G401.6 (cell line): ENCODE results near the gene PILRA.

Source experiments
- FAIRE-seq: peaks from 2 replicates; lab custom pipeline; 2012; peaks lifted over from hg19 to GRCh38; lab: Jason Lieb, UNC

Gene PILRA

GRCh38 chr7:100413346-100413745 lies 40.1 kb downstream of the PILRA start:
- no peak for FAIRE-seq

GRCh38 chr7:100413889-100414288 lies 40.6 kb downstream of the PILRA start:
- no peak for FAIRE-seq

DNA sequence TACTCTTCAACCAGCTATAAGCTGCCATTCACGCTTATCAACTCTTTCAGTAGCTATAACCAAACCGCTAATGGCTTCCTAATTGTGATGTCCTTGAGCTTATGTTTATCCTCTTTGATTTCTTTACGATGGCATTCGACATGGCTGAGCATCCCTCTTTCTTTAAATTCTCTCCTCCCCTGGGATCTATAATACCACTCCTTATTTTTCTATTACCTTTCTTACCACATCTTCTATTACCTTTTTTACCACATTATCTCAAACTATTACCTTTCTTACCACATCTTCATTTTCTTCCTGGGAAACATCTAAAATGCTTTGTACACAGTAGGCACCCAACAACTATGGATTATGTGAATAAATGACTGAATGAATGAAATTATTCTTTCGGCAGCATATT lies 42.2 kb downstream of the PILRA start:
- FAIRE-seq, result no peak

GRCh38 chr7:100418930-100419659 lies 45.8 kb downstream of the PILRA start:
- FAIRE-seq, result no peak

- no peak for FAIRE-seq
Observed at GRCh38 chr7:100419660-100420226, 46.5 kb downstream of the PILRA start.

DNA sequence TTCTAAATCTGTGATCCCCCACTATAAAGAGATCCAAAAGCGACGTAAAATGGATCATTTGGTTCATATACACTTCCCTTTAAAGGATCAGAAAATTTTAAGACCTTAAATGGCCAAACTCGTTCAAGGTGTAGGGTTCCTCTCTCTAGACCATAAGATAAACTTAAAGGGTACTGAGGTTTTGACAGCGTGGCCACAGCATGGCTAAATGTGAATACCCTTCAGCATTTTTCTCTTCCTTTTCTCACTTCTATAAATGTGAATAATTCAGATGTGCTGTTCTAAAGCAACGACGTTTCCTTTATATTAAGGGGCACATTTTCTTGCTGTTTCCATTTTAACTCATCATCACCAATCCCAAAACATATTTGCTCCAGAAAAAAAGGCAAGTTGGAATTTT lies 50.0 kb downstream of the PILRA start:
- no peak for FAIRE-seq

- no peak for FAIRE-seq
Observed at GRCh38 chr7:100425347-100425746, 52.1 kb downstream of the PILRA start.

GRCh38 chr7:100426516-100426915 lies 53.2 kb downstream of the PILRA start:
- FAIRE-seq, result no peak

DNA sequence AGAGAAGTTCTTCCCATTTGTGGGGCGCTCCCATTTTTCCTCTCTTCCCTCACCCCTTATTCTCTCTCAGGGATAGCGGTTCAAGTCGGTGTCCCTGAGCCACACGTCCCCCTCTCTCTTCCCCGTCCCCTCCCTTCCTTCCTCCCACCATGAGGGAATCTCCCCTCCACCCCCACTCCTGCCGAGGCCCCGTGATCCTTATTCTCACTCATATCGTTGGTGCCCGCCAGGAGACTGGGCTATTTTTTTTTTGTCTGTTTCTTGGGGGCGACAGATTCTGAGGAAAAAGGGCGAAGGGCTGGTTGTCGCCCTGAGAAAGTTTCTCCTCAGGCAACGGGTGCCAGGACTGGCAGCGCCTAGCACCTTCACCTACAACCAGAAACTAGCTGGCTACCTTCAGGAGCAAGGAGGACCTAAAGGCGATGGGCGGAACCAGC lies 54.5 kb downstream of the PILRA start:
- no peak for FAIRE-seq

DNA sequence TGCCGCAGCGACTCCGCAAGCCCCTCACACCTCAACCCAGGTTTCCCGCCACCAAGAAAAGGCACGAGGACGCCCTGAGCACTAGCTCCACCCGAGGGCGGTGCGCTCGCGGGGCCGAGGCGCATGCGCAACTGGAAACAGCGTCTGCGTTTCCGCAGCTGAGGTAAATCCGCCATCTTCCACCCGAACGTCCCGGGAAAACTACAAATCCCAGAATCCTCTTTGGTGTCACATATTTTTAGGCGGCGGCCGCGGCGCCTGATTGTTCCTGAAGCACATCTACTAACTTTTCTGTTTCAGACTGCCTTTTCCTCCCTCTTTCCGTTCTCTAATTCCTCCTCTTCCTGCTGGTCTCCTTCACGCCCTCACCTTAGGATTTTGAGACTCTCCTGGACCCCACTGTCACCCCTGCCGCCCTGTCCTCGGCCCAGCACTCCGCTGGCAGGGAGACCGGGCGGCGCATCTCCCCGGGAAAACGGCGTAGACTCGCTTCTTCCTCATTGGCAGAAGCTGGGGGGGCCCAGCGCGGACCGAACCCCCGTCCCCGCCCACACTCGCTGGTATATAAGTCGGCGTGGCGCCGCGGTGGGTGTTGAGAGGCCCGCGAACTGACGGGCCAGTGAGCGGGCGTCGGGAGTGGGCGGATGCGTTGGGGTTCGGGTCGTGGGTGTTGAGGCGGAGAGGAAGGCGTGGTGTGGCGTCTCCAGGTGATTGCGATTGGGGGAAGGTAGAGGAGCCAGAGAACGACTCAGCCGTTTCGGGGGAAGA lies 55.1 kb downstream of the PILRA start, which contains the start of gene ZCWPW1:
Gene ZCWPW1, minus strand, starts transcription at position 505 of the 768 bp plus-strand sequence. CDS start 8,054 bp downstream, outside the sequence.
- no peak for FAIRE-seq

DNA sequence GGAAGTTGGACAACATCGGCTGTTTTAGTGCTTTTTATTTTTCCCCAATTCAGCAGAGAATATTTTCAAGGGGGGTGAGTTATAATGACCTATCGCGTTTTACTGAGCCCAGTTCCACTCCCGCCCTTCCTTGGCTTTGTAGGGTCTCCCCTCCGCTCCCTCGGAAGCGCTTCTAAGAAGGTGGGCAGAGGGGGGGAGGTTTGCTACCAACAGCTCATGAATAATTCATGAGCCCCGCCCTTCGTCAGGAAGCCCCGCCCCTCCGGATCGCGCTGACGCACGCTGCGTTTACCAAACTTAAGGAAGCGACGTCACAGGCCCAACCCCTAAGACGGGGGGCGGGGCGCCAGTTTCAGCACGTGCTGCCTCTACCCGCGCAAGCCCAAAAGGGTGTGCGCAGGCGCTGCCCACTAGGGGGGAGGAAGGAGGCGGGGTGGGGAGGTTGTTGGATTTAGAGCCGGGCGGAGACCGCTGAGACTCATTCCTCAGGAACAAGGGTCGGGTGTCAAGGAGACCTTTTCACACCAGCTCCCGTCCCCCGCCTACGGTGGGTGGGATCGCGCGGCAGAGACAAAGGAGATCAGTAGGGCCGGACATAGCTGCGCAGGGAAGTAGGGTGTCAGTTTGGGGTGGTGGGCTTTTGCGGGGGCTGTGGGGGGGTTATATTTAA lies 55.8 kb downstream of the PILRA start:
- FAIRE-seq, result peak; percentile 98

DNA sequence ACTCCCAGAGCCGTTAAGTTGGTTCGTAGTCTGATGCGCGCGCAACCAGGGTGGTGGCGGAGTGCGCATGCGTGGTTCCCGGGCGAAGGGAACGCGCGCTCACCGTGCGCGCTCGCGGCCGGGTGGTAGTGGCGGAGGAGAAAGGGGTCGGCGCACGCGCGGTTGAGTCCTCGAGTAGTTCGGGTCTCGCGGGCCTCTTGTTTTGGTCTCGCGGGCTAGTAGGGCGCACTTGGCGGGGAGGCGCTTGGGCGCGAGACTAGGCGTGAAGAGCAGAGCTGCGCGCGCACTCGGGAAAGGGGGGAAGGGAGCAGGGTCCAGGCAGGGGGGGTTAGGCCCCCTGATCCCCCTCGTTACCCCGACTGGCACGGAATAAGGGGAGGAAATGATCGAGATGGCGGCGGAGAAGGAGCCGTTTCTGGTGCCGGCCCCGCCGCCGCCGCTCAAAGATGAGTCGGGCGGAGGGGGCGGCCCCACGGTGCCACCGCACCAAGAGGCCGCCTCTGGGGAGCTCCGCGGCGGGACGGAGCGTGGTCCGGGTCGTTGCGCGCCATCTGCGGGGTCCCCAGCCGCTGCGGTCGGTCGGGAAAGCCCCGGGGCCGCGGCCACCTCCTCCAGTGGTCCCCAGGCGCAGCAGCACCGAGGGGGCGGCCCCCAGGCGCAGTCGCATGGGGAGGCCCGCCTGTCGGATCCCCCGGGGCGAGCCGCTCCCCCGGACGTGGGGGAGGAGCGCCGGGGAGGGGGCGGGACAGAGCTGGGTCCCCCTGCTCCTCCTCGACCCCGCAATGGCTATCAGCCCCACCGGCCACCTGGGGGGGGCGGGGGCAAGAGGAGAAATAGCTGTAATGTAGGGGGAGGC lies 56.6 kb downstream of the PILRA start, which contains the start of gene MEPCE:
Gene MEPCE, plus strand, starts transcription at position 195 of the 856 bp plus-strand sequence. Its CDS starts 188 bp downstream, at position 383.
- FAIRE-seq, result no peak

DNA sequence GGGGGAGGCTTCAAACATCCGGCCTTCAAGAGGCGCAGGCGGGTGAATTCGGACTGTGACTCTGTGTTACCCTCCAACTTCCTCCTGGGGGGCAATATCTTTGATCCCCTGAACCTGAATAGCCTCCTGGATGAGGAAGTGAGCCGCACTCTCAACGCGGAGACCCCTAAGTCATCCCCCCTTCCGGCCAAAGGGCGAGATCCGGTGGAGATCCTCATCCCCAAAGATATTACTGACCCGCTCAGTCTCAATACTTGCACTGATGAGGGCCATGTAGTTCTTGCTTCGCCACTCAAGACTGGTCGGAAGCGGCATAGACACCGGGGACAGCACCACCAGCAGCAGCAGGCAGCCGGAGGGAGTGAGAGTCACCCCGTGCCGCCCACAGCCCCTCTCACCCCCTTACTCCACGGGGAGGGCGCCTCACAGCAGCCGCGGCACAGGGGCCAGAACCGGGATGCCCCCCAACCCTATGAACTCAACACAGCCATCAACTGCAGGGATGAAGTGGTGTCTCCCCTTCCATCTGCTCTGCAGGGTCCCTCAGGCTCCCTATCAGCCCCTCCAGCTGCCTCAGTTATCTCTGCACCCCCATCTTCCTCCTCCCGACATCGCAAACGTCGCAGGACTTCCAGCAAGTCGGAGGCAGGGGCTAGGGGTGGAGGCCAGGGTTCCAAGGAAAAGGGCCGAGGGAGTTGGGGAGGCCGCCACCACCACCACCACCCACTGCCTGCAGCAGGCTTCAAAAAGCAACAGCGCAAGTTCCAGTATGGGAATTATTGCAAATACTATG lies 57.4 kb downstream of the PILRA start:
- FAIRE-seq, result no peak

- FAIRE-seq, result no peak
Observed at GRCh38 chr7:100431286-100431735, 58.0 kb downstream of the PILRA start.

GRCh38 chr7:100432053-100432452 lies 58.8 kb downstream of the PILRA start:
- no peak for FAIRE-seq

DNA sequence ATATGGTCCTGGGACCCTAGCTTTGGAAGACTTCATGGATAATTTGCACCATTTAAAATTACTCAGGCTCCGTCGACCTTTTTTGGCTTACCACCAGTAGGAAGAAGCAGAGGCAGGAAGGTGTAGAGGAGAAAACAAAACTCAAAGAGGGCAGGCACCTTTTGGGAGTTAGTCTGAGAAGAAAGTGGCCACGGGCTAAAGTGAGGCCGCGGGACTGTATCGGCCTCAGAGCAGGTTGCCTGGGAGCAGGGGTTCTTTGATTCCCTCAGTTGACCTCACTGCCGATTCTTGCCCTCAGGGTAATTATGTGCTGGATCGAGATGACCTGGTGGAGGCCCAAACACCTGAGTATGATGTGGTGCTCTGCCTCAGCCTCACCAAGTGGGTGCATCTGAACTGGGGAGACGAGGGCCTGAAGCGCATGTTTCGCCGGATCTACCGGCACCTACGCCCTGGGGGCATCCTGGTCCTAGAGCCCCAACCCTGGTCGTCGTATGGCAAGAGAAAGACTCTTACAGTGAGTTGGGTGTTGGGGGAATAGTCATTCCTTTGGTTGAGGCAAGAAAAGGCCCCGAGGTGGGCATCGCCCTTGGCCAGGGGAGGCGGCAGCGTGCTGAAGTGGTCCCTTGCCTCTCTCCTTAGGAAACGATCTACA lies 59.5 kb downstream of the PILRA start:
- no peak for FAIRE-seq

- FAIRE-seq, result no peak
Observed at GRCh38 chr7:100433276-100433591, 59.9 kb downstream of the PILRA start.

DNA sequence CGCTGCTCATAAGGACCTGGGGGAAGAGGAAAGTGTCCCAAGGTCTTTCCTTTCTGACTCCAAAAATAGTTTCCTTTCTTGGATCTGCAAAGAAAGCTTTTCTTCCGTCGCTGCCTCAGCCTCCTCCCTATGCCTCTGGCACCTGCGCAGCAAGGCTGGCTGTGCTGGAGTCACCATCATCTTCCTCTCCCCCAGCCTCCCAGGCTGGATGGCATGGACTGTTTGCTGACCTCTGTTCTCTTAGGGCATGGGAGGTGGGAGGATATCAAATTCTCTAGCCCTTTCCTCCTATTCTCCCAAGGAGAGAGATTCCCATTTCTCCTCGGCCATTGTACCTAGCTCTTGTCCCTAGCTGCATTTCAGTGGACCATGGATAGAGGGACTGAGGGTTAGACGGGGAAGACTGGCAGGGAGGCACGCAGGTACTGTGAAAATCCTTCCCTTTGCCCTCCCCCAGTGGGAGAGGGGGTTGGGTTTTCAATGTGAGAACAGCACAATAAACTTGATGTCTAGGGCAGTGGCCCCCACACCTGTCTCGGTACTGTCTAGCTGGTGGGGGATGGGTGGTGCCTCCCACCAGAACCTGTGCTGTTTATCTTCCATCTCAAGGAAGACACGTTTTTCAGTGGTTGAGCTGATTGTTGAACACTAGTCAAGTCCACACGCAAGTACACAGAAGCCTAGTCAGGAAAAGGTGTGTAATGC lies 60.5 kb downstream of the PILRA start:
- FAIRE-seq, result no peak

DNA sequence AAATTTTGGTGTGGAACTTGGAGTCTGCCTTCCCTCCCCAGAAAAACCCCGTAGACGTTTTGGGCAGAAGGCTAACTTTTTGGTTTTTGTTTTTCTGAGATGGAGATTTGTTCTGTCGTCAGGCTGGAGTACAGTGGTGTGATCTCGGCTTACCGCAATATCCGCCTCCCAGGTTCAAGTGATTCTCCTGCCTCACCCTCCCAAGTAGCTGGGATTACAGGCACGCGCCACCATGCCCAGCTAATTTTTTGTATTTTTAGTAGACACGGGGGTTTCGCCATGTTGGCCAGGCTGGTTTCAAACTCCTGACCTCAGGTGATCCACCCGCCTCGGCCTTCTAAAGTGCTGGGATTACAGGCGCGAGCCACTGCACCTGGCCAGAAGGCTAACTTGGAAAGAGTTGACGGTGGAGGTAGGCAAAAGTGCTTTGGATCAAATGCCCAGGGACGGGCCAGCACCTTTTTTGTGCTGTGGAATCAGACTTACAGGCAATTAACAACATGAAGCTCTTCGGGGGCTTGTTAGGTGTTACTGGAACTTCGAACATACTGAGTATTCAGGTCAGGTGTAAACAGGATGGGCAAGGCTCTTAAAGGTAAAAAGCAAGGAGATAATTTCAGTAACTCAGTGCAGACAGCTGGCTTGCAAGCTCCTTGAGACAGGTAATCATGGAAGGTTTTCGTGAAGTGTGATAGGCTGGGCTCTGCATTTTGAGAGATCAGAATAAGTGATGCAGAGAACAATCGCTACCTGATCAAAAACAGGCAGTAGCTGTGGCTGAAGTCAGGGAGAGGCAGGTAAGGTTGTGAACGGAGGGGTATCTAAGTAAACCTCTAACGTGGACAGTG lies 61.2 kb downstream of the PILRA start:
- no peak for FAIRE-seq
